ENCODE results near the gene DGKH. TPM values are rescaled to one million over a fixed set of nuclear protein-coding genes. Genes with fewer than 3 reads are reported as not detected.

DGKH gene
- total and polyA plus RNA-seq, 11 donors: 1.8 to 13.1 (median 7.4) TPM

GRCh38 chr13:42174344-42175162 lies 126.1 kb downstream of the DGKH start:
- intact Hi-C loops (cut with DNase I): no loop called here
- no peak for TF ChIP-seq CTCF (IDR thresholded peaks at IDR 0.05)
- no peak for TF ChIP-seq POLR2A (IDR thresholded peaks at IDR 0.05)
- Histone ChIP-seq H3K4me3 (no peak overlapping the region), H3K9me3 (no peaks in the 10 kb centered on the region), H3K36me3 (peaks cover 0 to 50% (median 19%) of the 10 kb centered on the region in 9 donors), H3K27ac (no peak overlapping the region), H3K27me3 (no peaks in the 10 kb centered on the region), H3K4me1 (no peaks in the 10 kb centered on the region)
- ATAC-seq (no peak), DNase-seq (no peak)
- WGBS, 4 donors: 75 to 80% (median 78%) methylated on average over 8 of the region's 8 CpGs

- peaks cover 0 to 51% (median 15%) of the 10 kb centered on the region in 9 donors for H3K36me3 ChIP-seq
- no peak for ATAC-seq
Observed at GRCh38 chr13:42176294-42176693, 127.8 kb downstream of the DGKH start.

GRCh38 chr13:42177189-42177588 lies 128.7 kb downstream of the DGKH start:
- H3K27ac ChIP-seq: no peak overlapping the region
- no peak for DNase-seq
- H3K9me3 ChIP-seq: no peaks in the 10 kb centered on the region
- H3K36me3 ChIP-seq: peaks cover 0 to 52% (median 15%) of the 10 kb centered on the region in 9 donors
- no peaks in the 10 kb centered on the region for H3K4me1 ChIP-seq
- WGBS, 4 donors: 45 to 70% (median 63%) methylated on average over 1 of the region's 1 CpG
- intact Hi-C loops (cut with DNase I): no loop called here
- TF ChIP-seq CTCF (IDR thresholded peaks at IDR 0.05): no peak
- no peak for TF ChIP-seq POLR2A (IDR thresholded peaks at IDR 0.05)
- no peak for ATAC-seq
- no peak overlapping the region for H3K4me3 ChIP-seq
- no peaks in the 10 kb centered on the region for H3K27me3 ChIP-seq

More at GRCh38 chr13:42176294-42176693, 127.8 kb downstream of the DGKH start:
- intact Hi-C loops (cut with DNase I): no loop called here
- Histone ChIP-seq H3K27ac (no peak overlapping the region), H3K27me3 (no peaks in the 10 kb centered on the region), H3K4me1 (no peaks in the 10 kb centered on the region), H3K9me3 (no peaks in the 10 kb centered on the region), H3K4me3 (no peak overlapping the region)
- no peak for DNase-seq
- TF ChIP-seq CTCF (IDR thresholded peaks at IDR 0.05) (no peak), POLR2A (IDR thresholded peaks at IDR 0.05) (no peak)

GRCh38 chr13:42181381-42181953 lies 133.0 kb downstream of the DGKH start:
- Histone ChIP-seq H3K36me3 (peaks cover 0 to 43% (median 3%) of the 10 kb centered on the region in 9 donors), H3K9me3 (no peaks in the 10 kb centered on the region), H3K4me3 (no peak overlapping the region), H3K27me3 (no peaks in the 10 kb centered on the region), H3K27ac (no peak overlapping the region), H3K4me1 (no peaks in the 10 kb centered on the region)
- DNase-seq: peak in 1 of 5 donors; percentile 27
- TF ChIP-seq POLR2A (IDR thresholded peaks at IDR 0.05) (no peak), CTCF (IDR thresholded peaks at IDR 0.05) (no peak)
- peak in 2 of 4 donors; percentile 77 to 81 for ATAC-seq
- intact Hi-C loops (cut with DNase I): no loop called here
- 60 to 83% (median 76%) methylated on average over 2 of the region's 2 CpGs for WGBS, 4 donors
